ENCODE data around the gene UPF3A. TPM values are rescaled to one million over a fixed set of nuclear protein-coding genes. Genes with fewer than 3 reads are reported as not detected.

Gene UPF3A
- total and polyA plus RNA-seq, 2 experiments from 2014 or later: 45.0 to 174 TPM

DNA sequence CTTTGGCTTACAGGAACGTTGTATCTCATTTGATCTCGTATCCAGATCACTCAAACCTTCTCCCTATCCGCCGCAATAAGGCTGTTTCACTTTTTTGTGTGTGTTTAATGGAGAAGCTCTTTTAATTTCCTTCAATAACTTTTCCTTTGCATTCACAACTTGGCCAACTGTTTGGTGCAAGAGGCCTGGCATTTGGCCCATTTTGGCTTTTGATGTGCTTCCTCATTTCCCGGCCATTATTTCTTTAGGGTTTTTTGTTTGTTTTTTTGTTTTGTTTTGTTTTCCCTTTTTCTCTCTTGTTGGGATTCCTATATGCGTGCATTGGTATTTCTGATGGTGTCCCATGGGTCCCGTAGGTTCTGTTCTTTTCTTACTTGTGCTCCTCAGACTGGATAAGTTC lies 6.1 kb upstream of the UPF3A start:
- no peaks in the 10 kb centered on the region for H3K9me3 Mint-ChIP-seq
- H3K27me3 ChIP-seq (ENCODE audit: insufficient read depth): no peaks in the 10 kb centered on the region
- peaks cover 12% of the 10 kb centered on the region; the same call in 1 of the 2 replicates for H3F3A ChIP-seq (replicated peaks; ENCODE audit: low read depth)
- no peak overlapping the region for H3K4me3 ChIP-seq
- no peak overlapping the region for H3K4me3 Mint-ChIP-seq
- H3K79me2 ChIP-seq (replicated peaks; ENCODE audit: insufficient read depth): no peaks in the 10 kb centered on the region
- H3K4me1 Mint-ChIP-seq: peaks cover 8% of the 10 kb centered on the region
- H4K20me1 ChIP-seq (replicated peaks; ENCODE audit: insufficient read depth): peaks cover 5% of the 10 kb centered on the region; the same call in 1 of the 2 replicates
- DNase-seq (ENCODE audit: low spot score) (no peak), ATAC-seq (no peak)
- peaks cover 36% of the 10 kb centered on the region for H3K36me3 Mint-ChIP-seq (ENCODE audit: low read depth)
- H3K27ac ChIP-seq (ENCODE audit: low read depth): no peak overlapping the region
- no peak overlapping the region for H3K4me2 ChIP-seq
- TF ChIP-seq, protein P1, sequence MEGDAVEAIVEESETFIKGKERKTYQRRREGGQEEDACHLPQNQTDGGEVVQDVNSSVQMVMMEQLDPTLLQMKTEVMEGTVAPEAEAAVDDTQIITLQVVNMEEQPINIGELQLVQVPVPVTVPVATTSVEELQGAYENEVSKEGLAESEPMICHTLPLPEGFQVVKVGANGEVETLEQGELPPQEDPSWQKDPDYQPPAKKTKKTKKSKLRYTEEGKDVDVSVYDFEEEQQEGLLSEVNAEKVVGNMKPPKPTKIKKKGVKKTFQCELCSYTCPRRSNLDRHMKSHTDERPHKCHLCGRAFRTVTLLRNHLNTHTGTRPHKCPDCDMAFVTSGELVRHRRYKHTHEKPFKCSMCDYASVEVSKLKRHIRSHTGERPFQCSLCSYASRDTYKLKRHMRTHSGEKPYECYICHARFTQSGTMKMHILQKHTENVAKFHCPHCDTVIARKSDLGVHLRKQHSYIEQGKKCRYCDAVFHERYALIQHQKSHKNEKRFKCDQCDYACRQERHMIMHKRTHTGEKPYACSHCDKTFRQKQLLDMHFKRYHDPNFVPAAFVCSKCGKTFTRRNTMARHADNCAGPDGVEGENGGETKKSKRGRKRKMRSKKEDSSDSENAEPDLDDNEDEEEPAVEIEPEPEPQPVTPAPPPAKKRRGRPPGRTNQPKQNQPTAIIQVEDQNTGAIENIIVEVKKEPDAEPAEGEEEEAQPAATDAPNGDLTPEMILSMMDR (conservative IDR thresholded peaks at IDR 0.05; ENCODE audit: low read depth in 2 of 2): no peak
- TF ChIP-seq POLR2AphosphoS5 (IDR thresholded peaks at IDR 0.05; ENCODE audit: low read depth): no peak
- no peak for TF ChIP-seq NANOG (IDR thresholded peaks at IDR 0.05; ENCODE audit: borderline replicate concordance)
- TF ChIP-seq JUNB (IDR thresholded peaks at IDR 0.05; ENCODE audit: unreplicated experiment): no peak
- TF ChIP-seq STAT1 (IDR thresholded peaks at IDR 0.05; ENCODE audit: unreplicated experiment): no peak
- TF ChIP-seq EZH2phosphoT487 (IDR thresholded peaks at IDR 0.05; ENCODE audit: unreplicated experiment): no peak
- TF ChIP-seq ZNF114 (CRISPR knock-in tag; IDR thresholded peaks at IDR 0.05): no peak
- TF ChIP-seq, protein P2, sequence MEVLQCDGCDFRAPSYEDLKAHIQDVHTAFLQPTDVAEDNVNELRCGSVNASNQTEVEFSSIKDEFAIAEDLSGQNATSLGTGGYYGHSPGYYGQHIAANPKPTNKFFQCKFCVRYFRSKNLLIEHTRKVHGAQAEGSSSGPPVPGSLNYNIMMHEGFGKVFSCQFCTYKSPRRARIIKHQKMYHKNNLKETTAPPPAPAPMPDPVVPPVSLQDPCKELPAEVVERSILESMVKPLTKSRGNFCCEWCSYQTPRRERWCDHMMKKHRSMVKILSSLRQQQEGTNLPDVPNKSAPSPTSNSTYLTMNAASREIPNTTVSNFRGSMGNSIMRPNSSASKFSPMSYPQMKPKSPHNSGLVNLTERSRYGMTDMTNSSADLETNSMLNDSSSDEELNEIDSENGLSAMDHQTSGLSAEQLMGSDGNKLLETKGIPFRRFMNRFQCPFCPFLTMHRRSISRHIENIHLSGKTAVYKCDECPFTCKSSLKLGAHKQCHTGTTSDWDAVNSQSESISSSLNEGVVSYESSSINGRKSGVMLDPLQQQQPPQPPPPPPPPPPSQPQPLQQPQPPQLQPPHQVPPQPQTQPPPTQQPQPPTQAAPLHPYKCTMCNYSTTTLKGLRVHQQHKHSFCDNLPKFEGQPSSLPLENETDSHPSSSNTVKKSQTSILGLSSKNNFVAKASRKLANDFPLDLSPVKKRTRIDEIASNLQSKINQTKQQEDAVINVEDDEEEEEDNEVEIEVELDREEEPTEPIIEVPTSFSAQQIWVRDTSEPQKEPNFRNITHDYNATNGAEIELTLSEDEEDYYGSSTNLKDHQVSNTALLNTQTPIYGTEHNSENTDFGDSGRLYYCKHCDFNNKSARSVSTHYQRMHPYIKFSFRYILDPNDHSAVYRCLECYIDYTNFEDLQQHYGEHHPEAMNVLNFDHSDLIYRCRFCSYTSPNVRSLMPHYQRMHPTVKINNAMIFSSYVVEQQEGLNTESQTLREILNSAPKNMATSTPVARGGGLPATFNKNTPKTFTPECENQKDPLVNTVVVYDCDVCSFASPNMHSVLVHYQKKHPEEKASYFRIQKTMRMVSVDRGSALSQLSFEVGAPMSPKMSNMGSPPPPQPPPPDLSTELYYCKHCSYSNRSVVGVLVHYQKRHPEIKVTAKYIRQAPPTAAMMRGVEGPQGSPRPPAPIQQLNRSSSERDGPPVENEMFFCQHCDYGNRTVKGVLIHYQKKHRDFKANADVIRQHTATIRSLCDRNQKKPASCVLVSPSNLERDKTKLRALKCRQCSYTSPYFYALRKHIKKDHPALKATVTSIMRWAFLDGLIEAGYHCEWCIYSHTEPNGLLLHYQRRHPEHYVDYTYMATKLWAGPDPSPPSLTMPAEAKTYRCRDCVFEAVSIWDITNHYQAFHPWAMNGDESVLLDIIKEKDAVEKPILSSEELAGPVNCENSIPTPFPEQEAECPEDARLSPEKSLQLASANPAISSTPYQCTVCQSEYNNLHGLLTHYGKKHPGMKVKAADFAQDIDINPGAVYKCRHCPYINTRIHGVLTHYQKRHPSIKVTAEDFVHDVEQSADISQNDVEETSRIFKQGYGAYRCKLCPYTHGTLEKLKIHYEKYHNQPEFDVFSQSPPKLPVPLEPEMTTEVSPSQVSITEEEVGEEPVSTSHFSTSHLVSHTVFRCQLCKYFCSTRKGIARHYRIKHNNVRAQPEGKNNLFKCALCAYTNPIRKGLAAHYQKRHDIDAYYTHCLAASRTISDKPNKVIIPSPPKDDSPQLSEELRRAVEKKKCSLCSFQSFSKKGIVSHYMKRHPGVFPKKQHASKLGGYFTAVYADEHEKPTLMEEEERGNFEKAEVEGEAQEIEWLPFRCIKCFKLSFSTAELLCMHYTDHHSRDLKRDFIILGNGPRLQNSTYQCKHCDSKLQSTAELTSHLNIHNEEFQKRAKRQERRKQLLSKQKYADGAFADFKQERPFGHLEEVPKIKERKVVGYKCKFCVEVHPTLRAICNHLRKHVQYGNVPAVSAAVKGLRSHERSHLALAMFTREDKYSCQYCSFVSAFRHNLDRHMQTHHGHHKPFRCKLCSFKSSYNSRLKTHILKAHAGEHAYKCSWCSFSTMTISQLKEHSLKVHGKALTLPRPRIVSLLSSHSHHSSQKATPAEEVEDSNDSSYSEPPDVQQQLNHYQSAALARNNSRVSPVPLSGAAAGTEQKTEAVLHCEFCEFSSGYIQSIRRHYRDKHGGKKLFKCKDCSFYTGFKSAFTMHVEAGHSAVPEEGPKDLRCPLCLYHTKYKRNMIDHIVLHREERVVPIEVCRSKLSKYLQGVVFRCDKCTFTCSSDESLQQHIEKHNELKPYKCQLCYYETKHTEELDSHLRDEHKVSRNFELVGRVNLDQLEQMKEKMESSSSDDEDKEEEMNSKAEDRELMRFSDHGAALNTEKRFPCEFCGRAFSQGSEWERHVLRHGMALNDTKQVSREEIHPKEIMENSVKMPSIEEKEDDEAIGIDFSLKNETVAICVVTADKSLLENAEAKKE (CRISPR knock-in tag; IDR thresholded peaks at IDR 0.05): no peak
- no peak for TF ChIP-seq EZH2 (IDR thresholded peaks at IDR 0.05; ENCODE audit: low read depth, unreplicated experiment)
- TF ChIP-seq CREB1 (CRISPR knock-in tag; IDR thresholded peaks at IDR 0.05; ENCODE audit: low read depth): no peak
- TF ChIP-seq, protein P3, sequence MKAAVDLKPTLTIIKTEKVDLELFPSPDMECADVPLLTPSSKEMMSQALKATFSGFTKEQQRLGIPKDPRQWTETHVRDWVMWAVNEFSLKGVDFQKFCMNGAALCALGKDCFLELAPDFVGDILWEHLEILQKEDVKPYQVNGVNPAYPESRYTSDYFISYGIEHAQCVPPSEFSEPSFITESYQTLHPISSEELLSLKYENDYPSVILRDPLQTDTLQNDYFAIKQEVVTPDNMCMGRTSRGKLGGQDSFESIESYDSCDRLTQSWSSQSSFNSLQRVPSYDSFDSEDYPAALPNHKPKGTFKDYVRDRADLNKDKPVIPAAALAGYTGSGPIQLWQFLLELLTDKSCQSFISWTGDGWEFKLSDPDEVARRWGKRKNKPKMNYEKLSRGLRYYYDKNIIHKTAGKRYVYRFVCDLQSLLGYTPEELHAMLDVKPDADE (IDR thresholded peaks at IDR 0.05): no peak
- TF ChIP-seq, protein P4, sequence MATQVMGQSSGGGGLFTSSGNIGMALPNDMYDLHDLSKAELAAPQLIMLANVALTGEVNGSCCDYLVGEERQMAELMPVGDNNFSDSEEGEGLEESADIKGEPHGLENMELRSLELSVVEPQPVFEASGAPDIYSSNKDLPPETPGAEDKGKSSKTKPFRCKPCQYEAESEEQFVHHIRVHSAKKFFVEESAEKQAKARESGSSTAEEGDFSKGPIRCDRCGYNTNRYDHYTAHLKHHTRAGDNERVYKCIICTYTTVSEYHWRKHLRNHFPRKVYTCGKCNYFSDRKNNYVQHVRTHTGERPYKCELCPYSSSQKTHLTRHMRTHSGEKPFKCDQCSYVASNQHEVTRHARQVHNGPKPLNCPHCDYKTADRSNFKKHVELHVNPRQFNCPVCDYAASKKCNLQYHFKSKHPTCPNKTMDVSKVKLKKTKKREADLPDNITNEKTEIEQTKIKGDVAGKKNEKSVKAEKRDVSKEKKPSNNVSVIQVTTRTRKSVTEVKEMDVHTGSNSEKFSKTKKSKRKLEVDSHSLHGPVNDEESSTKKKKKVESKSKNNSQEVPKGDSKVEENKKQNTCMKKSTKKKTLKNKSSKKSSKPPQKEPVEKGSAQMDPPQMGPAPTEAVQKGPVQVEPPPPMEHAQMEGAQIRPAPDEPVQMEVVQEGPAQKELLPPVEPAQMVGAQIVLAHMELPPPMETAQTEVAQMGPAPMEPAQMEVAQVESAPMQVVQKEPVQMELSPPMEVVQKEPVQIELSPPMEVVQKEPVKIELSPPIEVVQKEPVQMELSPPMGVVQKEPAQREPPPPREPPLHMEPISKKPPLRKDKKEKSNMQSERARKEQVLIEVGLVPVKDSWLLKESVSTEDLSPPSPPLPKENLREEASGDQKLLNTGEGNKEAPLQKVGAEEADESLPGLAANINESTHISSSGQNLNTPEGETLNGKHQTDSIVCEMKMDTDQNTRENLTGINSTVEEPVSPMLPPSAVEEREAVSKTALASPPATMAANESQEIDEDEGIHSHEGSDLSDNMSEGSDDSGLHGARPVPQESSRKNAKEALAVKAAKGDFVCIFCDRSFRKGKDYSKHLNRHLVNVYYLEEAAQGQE (IDR thresholded peaks at IDR 0.05; ENCODE audit: unreplicated experiment): no peak
- TF ChIP-seq ZNF331 (CRISPR knock-in tag; IDR thresholded peaks at IDR 0.05; ENCODE audit: low read depth): no peak
- peaks cover 2% of the 10 kb centered on the region for H3K27me3 Mint-ChIP-seq (ENCODE audit: insufficient read depth, low read depth, poor library complexity)
- peaks cover 14% of the 10 kb centered on the region for H3K36me3 ChIP-seq (ENCODE audit: insufficient read depth)
- no peak overlapping the region for H2AFZ ChIP-seq
- peaks cover 5% of the 10 kb centered on the region for H3K4me1 ChIP-seq (ENCODE audit: insufficient read depth)
- H3K27ac Mint-ChIP-seq: no peak overlapping the region
- H3K9me2 ChIP-seq (ENCODE audit: insufficient read depth): no peaks in the 10 kb centered on the region
